Adrenal gland (tissue), 12 donors: Measurements from ENCODE around the gene PAX6. TPM values are rescaled to one million over a fixed set of nuclear protein-coding genes. Genes with fewer than 3 reads are reported as not detected.

ENCODE experiments used
- DNase-seq, 7 donors: peaks; one replicate each; pipeline ENCODE4 v3.0.0-alpha.2; 2019 to 2020
- H3K27ac ChIP-seq, 5 donors: fragments of 200-600 bp; sonication (generic) in 4 of 5; 1 replicate in 3 of 5; 2 replicates in 2 of 5; pipeline versions ENCODE4 v1.5.1 to v1.8.0; 2016 to 2020; ENCODE audit warnings: mild to moderate bottlenecking in 1 of 5
- H3K27me3 ChIP-seq: fragments of 200-600 bp; 2 replicates; pipeline ENCODE4 v1.8.0; 2021
- H3K36me3 ChIP-seq, 2 donors: fragments of 200-600 bp; replicated peaks in 1 of 2; 1 replicate in 1 of 2; 2 replicates in 1 of 2; pipeline versions ENCODE4 v1.5.1 to v1.8.0; 2018 to 2022
- H3K4me1 ChIP-seq, 2 donors: fragments of 200-600 bp; replicated peaks in 1 of 2; 1 replicate in 1 of 2; 2 replicates in 1 of 2; pipeline versions ENCODE4 v1.5.1 to v1.8.0; 2018 to 2021
- H3K4me3 ChIP-seq, 4 donors: fragments of 200-600 bp; sonication (generic) in 3 of 4; one replicate each; pipeline ENCODE4 v1.5.1; 2016 to 2018
- H3K9me3 ChIP-seq, 3 donors: fragments of 200-600 bp; sonication (generic) in 1 of 3; replicated peaks in 1 of 3; 1 replicate in 2 of 3; 2 replicates in 1 of 3; pipeline versions ENCODE4 v1.5.1 to v1.8.0; 2016 to 2021
- CTCF ChIP-seq, 6 experiments: fragments of 450-650 bp in 4 of 6; fragments of 200-600 bp in 2 of 6; sonication (generic) in 1 of 6; IDR thresholded peaks; 1 replicate in 5 of 6; 2 replicates in 1 of 6; pipeline versions ENCODE4 v1.5.1 to v1.8.0; 2016 to 2021; ENCODE audit warnings: antibody characterized with exemption in 6 of 6, mild to moderate bottlenecking in 2 of 6, moderate library complexity in 1 of 6
- POLR2A ChIP-seq, 2 donors: fragments of 450-650 bp; IDR thresholded peaks; one replicate each; pipeline ENCODE4 v1.6.1; 2017; ENCODE audit warnings: antibody characterized with exemption in 2 of 2, mild to moderate bottlenecking in 2 of 2, moderate library complexity in 1 of 2
- WGBS, 4 donors: extraction: QIAGEN DNeasy Blood & Tissue Kit in 2 of 4; methylation state at CpG; one replicate each; pipeline versions ENCODE4 v1.1.5 to v1.1.7; 2013 to 2017; 5-methylcytosine and 5-hydroxymethylcytosine counted together
- intact Hi-C, 2 donors: fragments of 100-400 bp; cut with DNase I; formaldehyde crosslinking; loops; one replicate each; pipeline versions ENCODE4 v1.14.1 to v1.15.0; 2022 to 2023
- polyA plus RNA-seq, 3 donors: library from polyadenylated mRNA; stranded (reverse); fragments of 200-250 nt in 2 of 3; fragments of 350-450 nt in 1 of 3; fragmentation: Illumina TruSeq in 1 of 3; extraction: RNeasy Lipid Tissue Mini Kit (QIAGEN cat#74804) in 1 of 3; gene quantifications; one replicate each; pipeline ENCODE4 v1.2.3, GENCODE V29; 2013 to 2014
- total RNA-seq, 9 donors: library from RNA; depleted of rRNA in 4 of 9; stranded (reverse); fragments of >200 nt in 4 of 9; fragments of 120-200 nt in 1 of 9; fragmentation: NEBNext Ultra II Directional in 1 of 9; extraction: Animal tissue kit (Norgen Biotek cat#: 25700) in 1 of 9; gene quantifications; one replicate each; pipeline versions ENCODE4 v1.1.0 to v1.2.4, GENCODE V29; 2013 to 2023
- donor health status: healthy with polysubstance abuse.
- donor health status: Bipolar disorder and iron deficiency.
- donor health status: DM: yes; HTN: yes; CAD: no.
- donor health status: DM: no; HTN: no; CAD: no.
- donor health status: DM: no; HTN: no; CAD: no.
- donor health status: DM: yes; HTN: yes; CAD: no.

The PAX6 gene
- total and polyA plus RNA-seq, 12 donors: 0.08 to 3.7 (median 0.35) TPM; not detected in 3

- Histone ChIP-seq H3K27me3 (peaks cover 4% of the 10 kb centered on the region), H3K4me1 (no peaks in the 10 kb centered on the region), H3K9me3 (no peaks in the 10 kb centered on the region), H3K36me3 (no peaks in the 10 kb centered on the region), H3K27ac (no peak overlapping the region), H3K4me3 (no peak overlapping the region)
- intact Hi-C loops: no loop called here
- no peak for DNase-seq
- TF ChIP-seq POLR2A (IDR thresholded peaks at IDR 0.05) (no peak), CTCF (IDR thresholded peaks at IDR 0.05) (no peak)
- 28 to 46% (median 43%) methylated on average over 2 of the region's 2 CpGs for WGBS, 4 donors
Observed at GRCh38 chr11:31792036-31792435, 19.1 kb downstream of the PAX6 start.

DNA sequence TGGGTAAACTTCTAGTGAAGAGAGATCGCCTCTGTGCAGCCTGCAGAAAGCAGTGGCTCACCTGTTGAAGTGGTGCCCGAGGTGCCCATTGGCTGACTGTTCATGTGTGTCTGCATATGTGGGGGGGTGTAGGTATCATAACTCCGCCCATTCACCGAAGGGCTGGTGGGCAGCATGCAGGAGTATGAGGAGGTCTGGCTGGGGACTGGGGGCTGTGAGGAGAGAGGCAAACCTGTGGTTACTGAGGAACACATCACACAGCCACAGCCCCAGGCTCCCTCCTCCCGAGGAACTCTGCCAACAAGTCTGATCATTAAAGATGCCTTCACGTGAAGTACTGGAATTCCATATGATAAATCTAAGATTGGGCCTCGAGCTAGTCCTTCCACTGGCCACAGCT is 20.5 kb downstream of the PAX6 start:
- DNase-seq: no peak
- intact Hi-C loops: no loop called here
- no peaks in the 10 kb centered on the region for H3K9me3 ChIP-seq
- WGBS, 4 donors: 76 to 87% (median 83%) methylated on average over 5 to 7 of the region's 7 CpGs
- H3K27ac ChIP-seq: no peak overlapping the region
- TF ChIP-seq CTCF (IDR thresholded peaks at IDR 0.05) (no peak), POLR2A (IDR thresholded peaks at IDR 0.05) (no peak)
- no peak overlapping the region for H3K4me3 ChIP-seq
- no peaks in the 10 kb centered on the region for H3K36me3 ChIP-seq
- H3K4me1 ChIP-seq: no peaks in the 10 kb centered on the region
- H3K27me3 ChIP-seq: no peaks in the 10 kb centered on the region

- TF ChIP-seq POLR2A (IDR thresholded peaks at IDR 0.05) (no peak), CTCF (IDR thresholded peaks at IDR 0.05) (no peak)
- WGBS, 4 donors: 83 to 95% (median 88%) methylated on average over 3 of the region's 3 CpGs
- Histone ChIP-seq H3K4me3 (no peak overlapping the region), H3K27ac (no peak overlapping the region), H3K9me3 (no peaks in the 10 kb centered on the region), H3K36me3 (no peaks in the 10 kb centered on the region), H3K27me3 (no peaks in the 10 kb centered on the region), H3K4me1 (no peaks in the 10 kb centered on the region)
- DNase-seq: no peak
- intact Hi-C loops: no loop called here
Observed at GRCh38 chr11:31788085-31788484, 23.0 kb downstream of the PAX6 start.

DNA sequence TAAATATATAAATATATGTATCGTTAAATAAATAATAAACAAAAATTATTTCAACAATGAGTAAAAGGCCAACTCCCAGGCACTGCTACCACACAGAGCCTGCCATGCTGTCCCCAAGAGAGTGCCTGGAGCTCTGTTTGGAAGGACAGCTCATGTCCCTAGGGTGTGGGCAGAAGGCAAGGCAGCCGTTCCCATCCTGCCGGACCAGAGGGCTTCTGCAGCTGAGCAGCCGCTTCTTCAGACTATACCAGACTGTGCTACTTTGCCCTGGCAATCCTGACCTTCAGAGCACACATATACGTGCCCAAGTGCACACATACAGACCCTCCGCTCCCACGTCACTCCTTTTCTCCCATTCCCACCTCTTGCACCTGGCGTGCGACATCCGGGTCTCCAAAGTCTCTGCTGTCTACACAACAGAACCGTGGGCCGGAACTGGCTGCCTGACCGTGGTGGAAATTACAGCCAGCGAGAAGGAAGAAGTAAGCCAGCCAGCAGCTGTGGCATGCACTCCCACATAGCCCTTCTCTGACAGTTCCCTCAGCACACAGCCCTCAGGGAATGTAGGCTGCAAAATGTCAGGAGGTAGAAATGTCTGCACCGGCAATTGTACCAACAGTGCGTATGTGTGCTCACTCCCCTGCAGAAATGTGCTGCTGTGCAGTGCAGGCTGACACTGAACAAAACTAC is 24.0 kb downstream of the PAX6 start:
- no peak for DNase-seq
- TF ChIP-seq CTCF (IDR thresholded peaks at IDR 0.05) (no peak), POLR2A (IDR thresholded peaks at IDR 0.05) (no peak)
- Histone ChIP-seq H3K4me1 (no peaks in the 10 kb centered on the region), H3K27ac (no peak overlapping the region), H3K9me3 (no peaks in the 10 kb centered on the region), H3K36me3 (no peaks in the 10 kb centered on the region), H3K4me3 (no peak overlapping the region), H3K27me3 (no peaks in the 10 kb centered on the region)
- 88 to 92% (median 90%) methylated on average over 14 to 16 of the region's 16 CpGs for WGBS, 4 donors
- intact Hi-C loops: no loop called here
